Stimulated activated CD4-positive, alpha-beta T cell treated with anti-CD3 and anti-CD28 coated beads, Interleukin-1b, Interleukin-23, amount 100 ng/mL, for 48 hours (primary cell): ENCODE measurements around the gene ZNF497.
A peak's percentile ranks its signal among the peaks of the same experiment; 100 is the strongest.
"Not testable (repeated sequence)": the region's sequence is repeated elsewhere in the genome, so short reads cannot be mapped to it uniquely, and the experiment has no call there.

ENCODE experiments used
- DNase-seq: peaks from one replicate; pipeline ENCODE4 v3.0.0-alpha.2; 2020

ZNF497 gene

GRCh38 chr19:58346961-58347929, 15.3 kb downstream of the ZNF497 start:
- DNase-seq, result peak; percentile 68

GRCh38 chr19:58345558-58345957, 17.0 kb downstream of the ZNF497 start:
- DNase-seq, result no peak

GRCh38 chr19:58338825-58339558, 23.6 kb downstream of the ZNF497 start:
- DNase-seq, result no peak

GRCh38 chr19:58338336-58338735, 24.2 kb downstream of the ZNF497 start:
- DNase-seq, result no peak

GRCh38 chr19:58336820-58337219, 25.7 kb downstream of the ZNF497 start:
- no peak for DNase-seq

- DNase-seq, result no peak
These were observed 26.3 kb downstream of the ZNF497 start for GRCh38 chr19:58336216-58336615.

- DNase-seq, result no peak
These were observed 26.9 kb downstream of the ZNF497 start for GRCh38 chr19:58335630-58336029.

- DNase-seq, result no peak
These were observed 27.8 kb downstream of the ZNF497 start for GRCh38 chr19:58334691-58335249.

GRCh38 chr19:58332697-58333096, 29.9 kb downstream of the ZNF497 start:
- DNase-seq, result no peak

GRCh38 chr19:58330458-58330857, 32.1 kb downstream of the ZNF497 start:
- no peak for DNase-seq

GRCh38 chr19:58328999-58329398, 33.6 kb downstream of the ZNF497 start:
- no peak for DNase-seq

- DNase-seq, result peak; percentile 91
These were observed 35.4 kb downstream of the ZNF497 start, which contains the start of gene ZSCAN22 for GRCh38 chr19:58326914-58327726. ZSCAN22 (plus strand) TSS chr19:58326994; CDS start chr19:58334803, 7,809 bp downstream.

GRCh38 chr19:58326501-58326913, 36.0 kb downstream of the ZNF497 start:
- no peak for DNase-seq

GRCh38 chr19:58325311-58326022, 37.1 kb downstream of the ZNF497 start:
- DNase-seq, result peak; percentile 19

GRCh38 chr19:58319241-58319640, 43.3 kb downstream of the ZNF497 start:
- no peak for DNase-seq

- no peak for DNase-seq
These were observed 44.3 kb downstream of the ZNF497 start for GRCh38 chr19:58318297-58318696.

GRCh38 chr19:58317476-58318072, 45.0 kb downstream of the ZNF497 start:
- DNase-seq, result no peak

- no peak for DNase-seq
These were observed 47.0 kb downstream of the ZNF497 start for GRCh38 chr19:58315580-58315979.

- DNase-seq, result no peak
These were observed 51.1 kb downstream of the ZNF497 start for GRCh38 chr19:58311345-58311865.

- not testable (repeated sequence) for DNase-seq
These were observed 51.9 kb downstream of the ZNF497 start for GRCh38 chr19:58310685-58311084.

- DNase-seq, result no peak
These were observed 54.8 kb downstream of the ZNF497 start for GRCh38 chr19:58307736-58308135.
